Cerebellar cortex (tissue), 1 donor: ENCODE data around the gene SPATA2.

Experiments used
- DNase-seq: peaks from one replicate; pipeline ENCODE4 v3.0.0-alpha.2; 2015; ENCODE audit warnings: low spot score

Gene SPATA2

DNA sequence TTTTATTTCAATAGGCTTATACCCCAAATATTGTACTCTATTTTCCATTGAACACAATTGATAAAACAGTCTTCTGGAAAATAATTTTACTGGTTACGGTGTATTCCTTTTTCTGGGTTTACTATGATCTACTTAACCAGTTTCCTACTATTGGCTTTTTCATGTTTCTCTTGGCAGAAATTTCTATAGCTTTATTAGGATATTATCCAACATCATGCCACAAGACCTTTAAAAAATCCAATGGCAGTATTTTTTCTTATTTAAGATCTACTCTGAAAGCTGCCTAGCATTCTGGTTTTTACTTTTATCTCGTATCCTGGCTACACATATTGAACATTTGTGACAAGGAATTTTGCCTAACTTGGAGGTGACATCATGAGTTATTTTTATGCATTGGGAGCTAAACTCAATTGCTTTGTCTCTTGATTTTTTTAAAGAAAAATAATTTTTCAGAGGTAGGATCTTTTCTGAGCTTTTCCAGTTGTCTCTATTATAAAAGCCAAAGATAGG, 57.2 kb downstream of the SPATA2 start:
- DNase-seq, result peak; percentile 29

DNA sequence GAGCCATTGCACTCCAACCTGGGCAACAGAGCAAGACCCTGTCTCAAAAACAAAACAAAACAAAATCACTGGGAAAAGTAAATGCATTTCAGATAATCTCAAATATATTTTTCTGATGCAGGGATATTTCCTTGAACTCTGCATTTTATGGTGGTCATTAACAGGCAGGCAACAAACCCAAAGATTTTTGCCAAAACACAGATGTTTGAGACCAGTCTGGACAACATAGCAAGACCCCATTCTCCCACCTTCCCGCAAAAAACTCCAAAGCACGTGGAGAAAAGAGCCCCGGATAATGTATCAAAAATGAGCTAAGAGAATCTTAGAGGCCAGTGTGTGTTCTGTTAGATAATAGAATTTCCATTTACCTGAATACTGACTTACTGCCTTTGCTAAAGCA, 58.4 kb downstream of the SPATA2 start:
- DNase-seq, result no peak

- DNase-seq, result peak; percentile 61
Measured at GRCh38 chr20:49854190-49854875, 61.0 kb downstream of the SPATA2 start.

DNA sequence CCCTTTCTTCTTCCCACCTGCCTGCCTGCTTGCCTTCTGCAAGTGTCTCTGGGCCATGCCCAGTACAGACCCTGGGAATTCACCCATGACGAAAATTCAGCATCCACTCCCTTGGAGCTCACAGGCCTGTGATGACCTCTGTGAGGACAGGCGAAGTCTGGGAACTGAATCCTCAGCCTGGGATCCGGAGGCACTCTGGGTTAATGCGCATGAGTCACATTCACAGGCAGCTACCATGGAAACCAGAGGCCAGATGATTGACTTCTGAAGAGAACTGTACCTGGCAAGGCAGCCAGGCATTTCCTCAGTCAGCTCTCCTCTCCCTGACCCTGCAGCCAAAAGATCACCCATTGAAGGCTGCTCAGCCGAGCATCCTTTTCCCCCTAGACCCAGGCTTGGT, 61.7 kb downstream of the SPATA2 start:
- peak; percentile 85 for DNase-seq
